ENCODE measurements around the gene ENOX1. TPM values are rescaled to one million over a fixed set of nuclear protein-coding genes. Genes with fewer than 3 reads are reported as not detected.

The ENOX1 gene
- total and polyA plus RNA-seq, 2 of the 8 experiments (the other 6 are each of a cell fraction or from before 2014, with no cell fraction given) = 0.23 to 0.37 TPM

DNA sequence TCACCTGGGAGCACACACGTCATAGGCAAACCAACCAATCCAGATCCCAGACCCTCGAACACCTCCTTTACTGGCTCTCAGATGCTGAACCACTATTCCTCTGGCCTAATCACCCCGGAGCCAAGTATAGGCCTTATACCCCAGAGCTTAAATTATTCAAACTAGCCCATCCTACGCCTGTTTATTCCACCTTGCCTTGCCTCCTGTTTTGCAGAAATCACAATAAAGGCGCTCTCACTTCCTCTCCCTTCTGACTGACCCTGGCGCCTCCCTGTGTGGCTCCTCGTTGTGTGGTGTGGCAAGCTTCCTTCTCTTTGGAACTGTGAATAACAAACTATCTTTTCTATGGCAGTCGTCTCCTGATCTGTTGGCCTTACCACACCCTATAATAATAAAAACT lies 354.9 kb downstream of the ENOX1 start:
- no peak overlapping the region for H3K18ac ChIP-seq (ENCODE audit: extremely low read depth, low read length)
- no peaks in the 10 kb centered on the region for H3K79me1 ChIP-seq (ENCODE audit: low read depth, low read length)
- CTCF ChIA-PET (ENCODE audit: partially characterized antibody) = no interaction called here
- no peak overlapping the region for H3K27ac ChIP-seq (ENCODE audit: low read depth, low read length)
- no peak overlapping the region for H2BK120ac ChIP-seq (replicated peaks; ENCODE audit: low read depth, low read length)
- no peak overlapping the region for H2BK5ac ChIP-seq (ENCODE audit: low read depth, low read length)
- no peaks in the 10 kb centered on the region; a peak in 1 of 7 replicates for H3K27me3 ChIP-seq (replicated peaks in 1 of 4; ENCODE audit: control insufficient read depth in 3 of 4, extremely low read depth in 1 of 4, insufficient read depth in 3 of 4, low read length in 3 of 4)
- H2BK12ac ChIP-seq (ENCODE audit: low read depth, low read length) = no peak overlapping the region
- FAIRE-seq (no peak), DNase-seq (ENCODE audit: low read depth in 1 of 2, low spot score in 2 of 2) (no peak)
- no peak overlapping the region for H4K8ac ChIP-seq (ENCODE audit: extremely low read depth, insufficient read depth, low read length)
- H2AK5ac ChIP-seq (ENCODE audit: low read depth, low read length) = no peak overlapping the region
- H3K79me2 ChIP-seq (ENCODE audit: control insufficient read depth in 1 of 2, insufficient read depth in 2 of 2, low read length in 2 of 2) = no peaks in the 10 kb centered on the region
- H3K36me3 ChIP-seq (ENCODE audit: control insufficient read depth in 2 of 4, insufficient read depth in 4 of 4, low read length in 3 of 4) = no peaks in the 10 kb centered on the region
- no peak overlapping the region for H2AFZ ChIP-seq (ENCODE audit: low read length)
- no peak overlapping the region for H3K4me2 ChIP-seq (ENCODE audit: insufficient read depth in 1 of 2, low read depth in 2 of 2, low read length in 2 of 2)
- no peaks in the 10 kb centered on the region for H4K20me1 ChIP-seq (replicated peaks in 1 of 2; ENCODE audit: control insufficient read depth in 1 of 2, insufficient read depth in 2 of 2, low read length in 2 of 2)
- H3K14ac ChIP-seq (ENCODE audit: insufficient read length) = no peak overlapping the region
- H3K4me3 ChIP-seq (ENCODE audit: extremely low read depth in 1 of 4, insufficient read depth in 2 of 4, low read depth in 3 of 4, low read length in 4 of 4) = no peak overlapping the region
- H3K4me1 ChIP-seq (replicated peaks in 1 of 4; ENCODE audit: control insufficient read depth in 3 of 4, insufficient read depth in 4 of 4, low read length in 3 of 4) = peaks cover 0 to 8% (median 7%) of the 10 kb centered on the region in 4 experiments; a peak in 4 of 7 replicates
- no peak overlapping the region for H4K5ac ChIP-seq (ENCODE audit: insufficient read length, low read depth, low read length)
- no peak overlapping the region for H3K23ac ChIP-seq (ENCODE audit: insufficient read length)
- H4K91ac ChIP-seq (replicated peaks; ENCODE audit: insufficient read length, low read length) = no peak overlapping the region
- WGBS, 2 experiments (ENCODE audit: extremely low coverage in 1 of 2, insufficient coverage in 1 of 2, insufficient read length in 1 of 2, insufficient replicate concordance in 2 of 2, low coverage in 1 of 2, low lambda C conversion rate in 2 of 2, missing lambda C conversion rate in 1 of 2) = 88% methylated on average over 8 of the region's 8 CpGs; no CpG with 5 or more reads in 1 of the 2 experiments
- POLR2A ChIA-PET (ENCODE audit: partially characterized antibody) = no interaction called here
- no peaks in the 10 kb centered on the region for H3K23me2 ChIP-seq (ENCODE audit: low read depth, low read length)
- no peak overlapping the region for H2BK20ac ChIP-seq (ENCODE audit: low read length)
- H3K9ac ChIP-seq (replicated peaks in 1 of 4; ENCODE audit: extremely low read depth in 1 of 4, low read depth in 3 of 4, low read length in 3 of 4) = no peak overlapping the region
- no peak overlapping the region for H3K56ac ChIP-seq (replicated peaks; ENCODE audit: insufficient read length, low read depth, low read length)
- no peak overlapping the region for H3K4ac ChIP-seq (replicated peaks; ENCODE audit: insufficient read length, low read depth, low read length)
- H2BK15ac ChIP-seq (ENCODE audit: low read length) = no peak overlapping the region
- H3K9me3 ChIP-seq (ENCODE audit: insufficient read depth in 2 of 2, low read depth in 1 of 2, low read length in 1 of 2) = no peaks in the 10 kb centered on the region
- no peak for TF ChIP-seq ASH2L (IDR thresholded peaks at IDR 0.05; ENCODE audit: low read length)
- no peak for TF ChIP-seq SIN3A (conservative IDR thresholded peaks at IDR 0.05 in 1 of 2, IDR thresholded peaks at IDR 0.05 in 1 of 2; ENCODE audit: low read depth in 1 of 2, low read length in 2 of 2)
- no peak for TF ChIP-seq EGR1 (IDR thresholded peaks at IDR 0.05; ENCODE audit: borderline replicate concordance, low read depth, low read length)
- no peak for TF ChIP-seq SRF (IDR thresholded peaks at IDR 0.05; ENCODE audit: low read depth, low read length)
- no peak for TF ChIP-seq POU5F1 (IDR thresholded peaks at IDR 0.05; ENCODE audit: low read depth, low read length)
- no peak for TF ChIP-seq POLR2A (IDR thresholded peaks at IDR 0.05; ENCODE audit: control extremely low read depth in 1 of 2, low read depth in 2 of 2, low read length in 2 of 2)
- TF ChIP-seq GTF2F1 (IDR thresholded peaks at IDR 0.05; ENCODE audit: borderline replicate concordance, low read depth, low read length) = no peak
- no peak for TF ChIP-seq SP2 (IDR thresholded peaks at IDR 0.05; ENCODE audit: low read length)
- TF ChIP-seq CEBPB (IDR thresholded peaks at IDR 0.05; ENCODE audit: low read depth, low read length) = no peak
- TF ChIP-seq PHF8 (conservative IDR thresholded peaks at IDR 0.05; ENCODE audit: low read depth, low read length) = no peak
- no peak for TF ChIP-seq TAF7 (optimal IDR thresholded peaks at IDR 0.05; ENCODE audit: borderline replicate concordance, low read depth, low read length)
- no peak for TF ChIP-seq SUZ12 (IDR thresholded peaks at IDR 0.05; ENCODE audit: low read length)
- no peak for TF ChIP-seq NRF1 (IDR thresholded peaks at IDR 0.05; ENCODE audit: low read depth, low read length)
- TF ChIP-seq CREB1 (IDR thresholded peaks at IDR 0.05) = no peak
- TF ChIP-seq RNF2 (IDR thresholded peaks at IDR 0.05; ENCODE audit: borderline replicate concordance, low read depth, low read length, missing control alignments, poor library complexity, severe bottlenecking) = no peak
- no peak for TF ChIP-seq SP1 (IDR thresholded peaks at IDR 0.05; ENCODE audit: low read depth, low read length)

Measured in H1 (cell line).